PC-9 (cell line): ENCODE results near the gene NDUFS8.

ENCODE experiments used
- EZH2 ChIP-seq: fragments of 200-600 bp; sonication (generic); IDR thresholded peaks from 2 replicates; pipeline ENCODE4 v1.8.0; 2017; ENCODE audit warnings: antibody characterized with exemption, low read depth
- TF ChIP-seq, protein P1 (sequence below): fragments of 200-600 bp; sonication (generic); conservative IDR thresholded peaks from 2 replicates; pipeline ENCODE4 v1.6.1; 2017; ENCODE audit warnings: mixed run types, antibody characterized with exemption, mild to moderate bottlenecking, moderate library complexity

DNA sequence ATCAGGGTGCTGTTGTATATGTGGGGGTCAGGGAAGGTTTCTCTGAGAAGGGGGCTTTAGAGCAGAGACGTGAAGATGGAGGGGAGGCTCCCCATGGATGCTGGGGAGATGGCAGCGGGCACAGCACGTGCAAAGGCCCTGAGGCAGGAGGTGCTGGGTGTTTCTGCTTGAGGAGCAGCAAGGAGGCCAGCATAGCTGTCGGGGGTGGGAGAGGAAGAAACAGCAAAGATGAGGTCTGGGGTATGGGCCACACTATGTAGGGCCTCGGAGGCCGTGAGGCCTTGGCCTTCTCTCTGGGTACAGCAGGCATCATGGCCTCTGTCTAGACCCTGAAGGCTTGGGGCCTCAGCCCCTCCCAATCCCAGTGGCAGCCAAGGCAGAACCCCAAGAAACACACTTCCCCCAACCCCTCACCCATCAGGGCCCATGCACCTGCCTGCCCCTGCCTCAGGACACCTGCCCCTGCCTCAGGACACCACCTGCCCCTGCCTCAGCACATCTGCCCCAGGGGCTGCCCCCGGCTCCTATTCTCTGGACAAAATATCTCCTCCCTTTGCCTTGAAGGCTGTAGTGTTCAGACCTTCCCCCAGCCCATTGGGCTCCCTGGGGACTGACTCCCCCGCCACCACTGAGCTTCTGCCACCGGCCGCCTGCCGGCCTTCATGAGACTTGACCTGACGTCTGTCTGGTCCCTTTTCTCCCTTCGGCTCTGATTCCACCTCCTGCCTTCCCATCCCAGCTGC, 14.1 kb upstream of the NDUFS8 start:
- TF ChIP-seq, protein P1, sequence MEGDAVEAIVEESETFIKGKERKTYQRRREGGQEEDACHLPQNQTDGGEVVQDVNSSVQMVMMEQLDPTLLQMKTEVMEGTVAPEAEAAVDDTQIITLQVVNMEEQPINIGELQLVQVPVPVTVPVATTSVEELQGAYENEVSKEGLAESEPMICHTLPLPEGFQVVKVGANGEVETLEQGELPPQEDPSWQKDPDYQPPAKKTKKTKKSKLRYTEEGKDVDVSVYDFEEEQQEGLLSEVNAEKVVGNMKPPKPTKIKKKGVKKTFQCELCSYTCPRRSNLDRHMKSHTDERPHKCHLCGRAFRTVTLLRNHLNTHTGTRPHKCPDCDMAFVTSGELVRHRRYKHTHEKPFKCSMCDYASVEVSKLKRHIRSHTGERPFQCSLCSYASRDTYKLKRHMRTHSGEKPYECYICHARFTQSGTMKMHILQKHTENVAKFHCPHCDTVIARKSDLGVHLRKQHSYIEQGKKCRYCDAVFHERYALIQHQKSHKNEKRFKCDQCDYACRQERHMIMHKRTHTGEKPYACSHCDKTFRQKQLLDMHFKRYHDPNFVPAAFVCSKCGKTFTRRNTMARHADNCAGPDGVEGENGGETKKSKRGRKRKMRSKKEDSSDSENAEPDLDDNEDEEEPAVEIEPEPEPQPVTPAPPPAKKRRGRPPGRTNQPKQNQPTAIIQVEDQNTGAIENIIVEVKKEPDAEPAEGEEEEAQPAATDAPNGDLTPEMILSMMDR: no peak
- no peak for TF ChIP-seq EZH2
